Eye (tissue), 1 donor: Measurements from ENCODE around the gene GRK5.
A peak's percentile ranks its signal among the peaks of the same experiment; 100 is the strongest.
"Not testable (repeated sequence)": the region's sequence is repeated elsewhere in the genome, so short reads cannot be mapped to it uniquely, and the experiment has no call there.

Experiments used
- DNase-seq: peaks from one replicate; pipeline ENCODE4 v3.0.0-alpha.2; 2015

The GRK5 gene

GRCh38 chr10:119252470-119253151 is 45.2 kb downstream of the GRK5 start:
- DNase-seq = no peak

DNA sequence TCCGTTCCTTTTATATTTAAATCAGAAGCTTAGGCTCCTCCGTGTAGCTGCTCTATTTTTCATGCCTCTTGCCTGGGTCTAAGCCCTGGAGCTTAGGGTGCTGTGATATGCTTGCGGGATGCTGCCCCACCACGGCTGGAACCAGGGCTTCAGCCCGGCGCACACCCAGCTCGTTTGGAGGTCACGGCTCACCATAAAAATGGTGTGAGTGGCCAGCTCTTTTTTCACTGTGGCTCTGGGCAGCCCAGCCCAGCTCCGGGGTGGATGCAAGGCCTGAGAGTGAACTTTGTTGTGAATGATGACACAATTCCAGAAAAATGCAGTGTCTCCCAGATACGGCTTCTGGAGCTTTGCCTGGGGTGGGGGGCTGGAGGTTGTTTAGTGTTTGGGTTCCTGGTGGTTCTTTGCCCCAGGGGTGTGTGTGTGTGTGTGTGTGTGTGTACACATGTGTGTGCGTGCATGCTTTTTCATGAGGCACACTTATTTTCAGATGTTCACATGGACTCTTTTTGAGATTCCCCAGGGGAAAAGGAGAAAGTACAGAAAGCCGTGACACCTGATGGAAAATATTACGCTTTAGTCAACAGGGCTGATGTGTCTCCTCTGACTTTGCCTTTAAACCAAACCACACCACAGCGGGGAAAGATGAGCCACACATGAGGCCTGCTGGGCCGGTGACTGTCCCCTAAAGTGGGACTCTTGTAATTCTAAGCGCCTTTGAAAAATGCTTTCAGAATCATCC is 46.2 kb downstream of the GRK5 start:
- peak; percentile 82 for DNase-seq

DNA sequence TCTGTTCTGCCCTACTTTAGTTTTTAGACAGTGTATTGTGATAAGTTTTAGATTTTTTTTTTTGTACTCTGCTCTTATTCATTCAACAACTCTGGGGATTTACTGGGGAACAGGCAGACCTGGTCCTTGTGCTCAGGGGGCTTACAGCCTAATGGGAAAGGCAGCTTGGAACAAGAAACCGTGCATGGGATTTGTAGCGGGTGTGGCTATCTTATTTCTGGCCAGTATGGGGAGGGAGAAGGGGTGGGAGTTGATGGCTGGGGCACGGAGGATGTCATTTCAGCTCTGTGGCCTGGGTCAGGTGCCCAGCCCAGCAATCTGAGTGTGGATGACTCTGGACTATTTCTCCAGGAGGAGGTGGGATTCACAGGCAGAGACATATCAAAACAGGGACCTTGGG is 47.0 kb downstream of the GRK5 start:
- no peak for DNase-seq

- no peak for DNase-seq
These were observed 48.7 kb downstream of the GRK5 start for GRCh38 chr10:119256030-119256429.

DNA sequence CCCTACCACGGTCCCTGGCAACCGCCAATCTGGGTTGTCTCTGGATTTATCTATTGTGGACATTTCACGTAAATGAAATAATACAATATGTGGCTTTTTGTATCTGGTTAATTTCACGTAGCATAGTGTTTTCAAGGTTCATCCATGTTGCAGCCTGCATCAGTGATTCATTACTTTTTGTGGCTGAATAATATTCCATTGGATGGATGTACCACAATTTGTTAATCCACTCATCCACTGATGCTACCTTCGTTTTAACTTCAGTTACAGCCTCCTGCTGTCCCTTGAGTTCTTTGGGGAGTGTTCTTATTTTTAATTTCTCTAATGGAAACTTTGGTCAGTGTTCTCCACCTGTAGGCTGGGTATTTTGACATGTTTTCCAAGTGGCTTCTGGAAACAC is 49.5 kb downstream of the GRK5 start:
- no peak for DNase-seq

DNA sequence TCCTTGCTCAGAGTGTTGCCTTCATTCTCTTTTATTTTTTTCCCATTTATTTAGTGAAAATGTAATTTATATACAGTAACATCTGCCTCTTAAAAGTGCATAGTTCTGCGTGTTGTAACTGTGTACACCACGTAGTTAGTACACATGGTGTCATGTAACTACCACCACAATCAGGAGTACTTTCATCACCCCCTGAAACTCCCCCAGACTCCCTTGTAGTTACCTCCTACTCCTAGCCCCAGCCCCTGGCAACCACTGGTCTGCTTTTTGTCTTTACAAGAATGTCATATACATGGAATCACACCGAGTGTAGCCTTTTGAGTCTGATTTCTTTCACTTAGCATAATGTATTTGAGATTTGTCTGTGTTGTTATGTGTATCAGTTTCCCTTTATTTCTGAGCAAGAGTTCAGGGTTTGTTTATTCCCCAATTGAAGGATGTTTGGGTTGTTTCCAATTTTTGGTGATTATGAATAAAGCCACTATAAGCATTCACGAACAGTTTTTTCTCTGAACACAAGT is 50.6 kb downstream of the GRK5 start:
- no peak for DNase-seq

DNA sequence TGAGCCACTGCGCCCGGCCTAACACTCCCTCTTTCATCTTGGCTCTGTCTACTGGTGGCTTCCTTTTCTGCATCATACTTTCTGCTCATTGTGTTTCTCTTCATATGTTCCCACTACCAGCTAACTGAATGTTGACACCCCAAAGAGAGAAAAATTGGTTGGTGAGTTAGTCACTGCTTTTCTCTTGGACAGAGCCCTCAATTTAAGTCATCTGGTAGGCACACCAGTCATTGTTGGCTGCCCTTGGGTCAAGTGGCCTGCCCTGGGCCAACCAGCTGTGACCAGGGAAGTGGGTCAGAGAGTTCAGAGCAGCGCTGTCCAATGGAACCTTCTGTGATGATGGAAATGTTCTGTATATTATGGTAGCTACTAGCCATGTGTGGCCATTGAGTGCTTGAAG is 52.0 kb downstream of the GRK5 start:
- DNase-seq = no peak

- DNase-seq = not testable (repeated sequence)
These were observed 53.6 kb downstream of the GRK5 start for GRCh38 chr10:119261016-119261415.

- no peak for DNase-seq
These were observed 56.7 kb downstream of the GRK5 start for GRCh38 chr10:119263951-119264617.

DNA sequence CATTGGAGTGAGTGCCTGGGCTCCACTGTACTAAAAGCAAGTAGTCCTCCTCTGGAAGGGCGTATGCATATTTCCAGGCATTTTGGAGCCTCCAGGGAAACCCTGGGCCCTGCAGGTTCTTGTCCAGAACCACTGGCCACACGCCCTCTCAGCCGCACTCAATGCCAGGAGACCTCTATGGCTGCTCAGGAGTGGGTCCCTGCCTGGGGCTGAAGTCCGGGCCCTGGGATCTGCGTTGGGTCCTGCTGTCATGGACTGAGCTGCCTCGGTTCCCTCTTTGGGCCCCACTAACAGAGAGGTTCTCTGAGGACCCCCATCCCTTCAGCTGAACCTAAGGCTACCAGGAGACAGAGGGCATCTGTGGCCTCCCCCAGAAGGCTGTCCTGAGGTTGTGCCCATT is 58.3 kb downstream of the GRK5 start:
- DNase-seq = no peak

DNA sequence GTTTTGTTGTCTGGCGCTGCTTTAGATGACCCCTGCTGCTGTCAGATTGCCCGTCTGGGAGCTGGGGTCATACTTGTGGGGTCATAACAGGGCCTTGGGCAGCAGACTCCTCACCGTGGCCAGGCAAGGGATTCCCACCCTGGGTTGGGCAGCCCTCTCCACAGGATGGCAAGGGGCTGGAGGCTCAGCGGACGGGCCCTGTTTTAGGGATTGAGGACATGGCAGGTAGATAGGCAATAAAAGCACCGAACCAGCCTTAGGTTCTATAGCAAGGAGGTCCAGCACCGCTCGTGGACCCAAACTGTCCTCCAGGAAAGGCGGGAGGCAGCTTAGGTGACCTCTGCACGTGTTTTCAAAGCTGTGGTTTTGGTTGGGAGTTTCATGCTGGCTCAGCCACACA is 60.0 kb downstream of the GRK5 start:
- DNase-seq = no peak

- no peak for DNase-seq
These were observed 61.1 kb downstream of the GRK5 start for GRCh38 chr10:119268428-119268827.

GRCh38 chr10:119268871-119269506 is 61.6 kb downstream of the GRK5 start:
- DNase-seq = no peak

- no peak for DNase-seq
These were observed 62.4 kb downstream of the GRK5 start for GRCh38 chr10:119269737-119270136.

DNA sequence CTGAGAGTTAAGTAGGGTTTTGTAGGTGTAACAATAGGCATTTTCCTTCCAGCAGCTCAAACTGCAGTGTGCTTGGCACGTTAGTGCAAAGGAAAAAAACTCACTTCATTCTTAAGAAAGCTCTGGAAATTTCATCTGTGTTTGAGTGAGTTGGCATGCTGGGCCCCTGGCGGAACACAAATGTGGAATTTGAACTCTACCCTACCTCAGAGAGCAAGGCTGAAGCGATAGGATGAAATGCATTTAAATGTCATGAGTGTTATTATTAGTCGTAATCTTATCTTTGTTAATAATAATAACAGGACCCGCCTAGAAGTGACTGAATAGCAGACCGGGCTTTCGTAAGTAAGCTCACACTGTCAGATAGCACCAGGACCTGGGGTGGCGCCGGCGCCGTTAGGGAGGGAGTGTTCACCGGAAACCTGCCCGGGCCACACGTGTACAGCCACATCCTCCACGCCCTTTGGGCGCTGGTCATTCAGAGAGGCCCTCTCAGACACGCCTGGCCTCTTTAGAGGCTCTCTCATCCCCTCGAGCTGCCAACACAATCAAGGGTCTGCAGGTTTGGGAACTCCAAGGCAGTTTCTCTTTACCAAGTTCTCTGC is 63.5 kb downstream of the GRK5 start:
- DNase-seq = no peak

DNA sequence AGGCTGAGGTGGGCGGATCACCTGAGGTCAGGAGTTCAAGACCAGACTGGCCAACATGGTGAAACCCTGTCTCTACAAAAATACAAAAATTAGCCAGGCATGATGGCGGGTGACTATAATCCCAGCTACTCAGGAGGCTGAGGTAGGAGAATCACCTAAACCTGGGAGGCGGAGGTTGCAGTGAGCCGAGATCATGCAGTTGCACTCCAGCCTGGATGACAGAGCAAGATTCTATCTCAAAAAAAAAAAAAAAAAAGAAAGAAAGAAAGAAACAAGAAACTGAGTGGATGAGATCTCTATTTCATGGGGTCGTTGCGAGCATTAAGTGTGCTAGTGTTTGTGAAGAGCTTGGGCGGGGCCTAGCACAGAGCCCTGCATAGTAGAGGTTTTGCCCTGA is 65.0 kb downstream of the GRK5 start:
- DNase-seq = not testable (repeated sequence)

DNA sequence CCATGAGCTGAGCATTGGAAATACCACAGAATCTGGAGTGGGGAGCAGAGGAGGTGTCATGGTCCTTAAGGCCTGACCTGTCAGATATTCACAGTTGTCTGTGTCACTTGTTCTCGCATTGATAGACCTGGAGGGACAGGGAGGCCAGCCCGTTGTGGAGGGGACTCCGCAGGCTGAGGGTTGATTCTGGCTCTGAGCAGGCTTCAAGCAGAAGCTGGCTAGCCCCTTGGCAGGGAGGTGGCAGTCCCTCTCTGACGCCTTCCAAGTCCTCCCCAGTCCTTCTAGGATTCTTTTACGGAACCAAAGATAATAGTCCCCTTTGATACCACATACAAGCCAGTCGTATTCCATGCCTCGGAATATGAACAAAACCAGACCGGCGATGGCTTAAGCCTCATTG is 65.4 kb downstream of the GRK5 start:
- no peak for DNase-seq

- DNase-seq = no peak
These were observed 66.0 kb downstream of the GRK5 start for GRCh38 chr10:119273413-119273812.

- no peak for DNase-seq
These were observed 67.2 kb downstream of the GRK5 start for GRCh38 chr10:119274519-119275045.

DNA sequence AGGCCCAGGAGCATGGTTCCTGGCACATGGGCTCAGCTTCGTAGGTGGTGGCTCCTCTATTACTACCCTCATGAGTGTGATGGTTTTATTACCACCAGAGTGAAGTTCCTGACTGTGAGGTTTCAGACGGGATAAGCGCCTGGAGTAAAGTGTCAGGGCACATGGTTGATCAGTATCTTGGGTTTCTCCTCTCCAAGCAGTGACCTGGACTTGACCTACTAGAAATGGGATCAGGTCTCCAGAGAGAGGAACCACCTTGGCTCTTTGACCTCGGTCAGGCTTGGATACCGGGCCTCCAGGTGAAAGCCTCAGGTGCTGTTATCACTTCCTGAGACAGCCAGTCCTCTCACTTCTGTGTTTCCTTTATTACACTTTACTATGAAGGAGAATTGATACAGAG is 67.7 kb downstream of the GRK5 start:
- DNase-seq = no peak

DNA sequence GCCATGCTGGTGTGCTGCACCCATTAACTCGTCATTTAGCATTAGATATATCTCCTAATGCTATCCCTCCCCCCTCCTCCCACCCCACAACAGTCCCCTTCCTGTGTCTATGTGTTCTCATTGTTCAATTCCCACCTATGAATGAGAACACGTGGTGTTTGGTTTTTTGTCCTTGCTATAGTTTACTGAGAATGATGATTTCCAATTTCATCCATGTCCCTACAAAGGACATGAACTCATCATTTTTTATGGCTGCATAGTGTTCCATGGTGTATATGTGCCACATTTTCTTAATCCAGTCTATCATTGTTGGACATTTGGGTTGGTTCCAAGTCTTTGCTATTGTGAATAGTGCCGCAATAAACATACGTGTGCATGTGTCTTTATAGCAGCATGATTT is 68.8 kb downstream of the GRK5 start:
- not testable (repeated sequence) for DNase-seq

GRCh38 chr10:119278126-119278709 is 70.8 kb downstream of the GRK5 start:
- no peak for DNase-seq
